WERI-Rb-1 (cell line): Measurements from ENCODE around the gene SDR42E1.

Experiments used
- DNase-seq: peaks from one replicate; pipeline ENCODE4 v3.0.0-alpha.2; 2020
- H3K27ac ChIP-seq: fragments of 250-450 bp; sonication (Bioruptor Pico); 2 replicates; pipeline ENCODE4 v1.5.1; 2020; ENCODE audit warnings: mild to moderate bottlenecking, moderate library complexity
- H3K27me3 ChIP-seq: fragments of 250-450 bp; sonication (Bioruptor Pico); 2 replicates; pipeline ENCODE4 v1.5.1; 2021; ENCODE audit warnings: mild to moderate bottlenecking, low read depth, moderate library complexity; ENCODE audit not compliant: insufficient read depth, severe bottlenecking
- H3K36me3 ChIP-seq: fragments of 250-450 bp; sonication (Bioruptor Pico); 2 replicates; pipeline ENCODE4 v1.5.1; 2020; ENCODE audit warnings: mild to moderate bottlenecking, moderate library complexity
- H3K4me3 ChIP-seq: 2 replicates; pipeline ENCODE4 v1.5.1; 2011; ENCODE audit warnings: low read depth, mild to moderate bottlenecking, control low read depth, low read length
- H3K9me3 ChIP-seq: fragments of 250-450 bp; sonication (Bioruptor Pico); 2 replicates; pipeline ENCODE4 v1.5.1; 2021; ENCODE audit warnings: mild to moderate bottlenecking, moderate library complexity; ENCODE audit not compliant: severe bottlenecking
- TF ChIP-seq, protein P1 (sequence below): IDR thresholded peaks from 2 replicates; pipeline ENCODE4 v1.5.1; 2011; ENCODE audit warnings: low read depth, mild to moderate bottlenecking, control low read depth, inconsistent platforms, low read length

The SDR42E1 gene

DNA sequence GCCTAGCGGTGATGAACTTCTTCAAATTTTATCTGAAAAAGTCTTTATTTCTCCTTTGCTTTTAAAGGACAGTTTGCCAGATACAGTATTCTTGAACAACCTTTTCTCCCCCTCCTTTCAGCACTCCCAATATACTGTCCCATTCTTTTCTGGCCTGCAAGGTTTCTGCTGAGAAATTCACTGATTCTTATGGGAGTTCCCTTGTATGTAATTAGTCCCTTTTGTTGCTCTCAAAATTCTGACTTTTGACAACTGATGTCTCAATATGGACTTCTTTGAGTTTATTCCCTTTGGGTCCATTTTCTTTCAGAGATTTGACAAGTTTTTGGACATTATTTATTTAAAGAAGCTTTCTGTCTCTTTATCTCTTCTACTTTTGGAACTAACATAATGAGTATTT, 39.4 kb downstream of the SDR42E1 start:
- TF ChIP-seq, protein P1, sequence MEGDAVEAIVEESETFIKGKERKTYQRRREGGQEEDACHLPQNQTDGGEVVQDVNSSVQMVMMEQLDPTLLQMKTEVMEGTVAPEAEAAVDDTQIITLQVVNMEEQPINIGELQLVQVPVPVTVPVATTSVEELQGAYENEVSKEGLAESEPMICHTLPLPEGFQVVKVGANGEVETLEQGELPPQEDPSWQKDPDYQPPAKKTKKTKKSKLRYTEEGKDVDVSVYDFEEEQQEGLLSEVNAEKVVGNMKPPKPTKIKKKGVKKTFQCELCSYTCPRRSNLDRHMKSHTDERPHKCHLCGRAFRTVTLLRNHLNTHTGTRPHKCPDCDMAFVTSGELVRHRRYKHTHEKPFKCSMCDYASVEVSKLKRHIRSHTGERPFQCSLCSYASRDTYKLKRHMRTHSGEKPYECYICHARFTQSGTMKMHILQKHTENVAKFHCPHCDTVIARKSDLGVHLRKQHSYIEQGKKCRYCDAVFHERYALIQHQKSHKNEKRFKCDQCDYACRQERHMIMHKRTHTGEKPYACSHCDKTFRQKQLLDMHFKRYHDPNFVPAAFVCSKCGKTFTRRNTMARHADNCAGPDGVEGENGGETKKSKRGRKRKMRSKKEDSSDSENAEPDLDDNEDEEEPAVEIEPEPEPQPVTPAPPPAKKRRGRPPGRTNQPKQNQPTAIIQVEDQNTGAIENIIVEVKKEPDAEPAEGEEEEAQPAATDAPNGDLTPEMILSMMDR = no peak
- DNase-seq = no peak
- H3K9me3 ChIP-seq = no peaks in the 10 kb centered on the region
- no peak overlapping the region for H3K27ac ChIP-seq
- H3K36me3 ChIP-seq = no peaks in the 10 kb centered on the region
- no peaks in the 10 kb centered on the region for H3K27me3 ChIP-seq
- no peak overlapping the region for H3K4me3 ChIP-seq

DNA sequence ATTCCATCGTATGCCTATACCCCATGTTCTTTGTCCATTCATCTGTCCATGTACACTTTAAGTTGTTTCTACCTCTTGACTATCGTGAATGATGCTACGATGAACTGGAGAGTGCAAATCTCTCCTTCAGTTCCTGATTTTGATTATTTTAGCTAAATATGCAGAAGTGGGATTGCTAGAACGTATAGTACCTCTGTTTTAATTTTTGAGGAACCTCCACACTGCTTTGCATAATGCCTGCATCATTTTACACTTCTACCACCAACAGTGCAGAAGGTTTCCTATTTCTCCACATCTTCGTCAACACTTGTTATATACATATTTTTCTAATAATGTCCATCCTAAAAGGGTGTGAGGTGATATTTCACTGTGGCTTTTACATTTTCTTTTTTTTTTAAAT, 43.9 kb downstream of the SDR42E1 start:
- Histone ChIP-seq H3K36me3 (no peaks in the 10 kb centered on the region), H3K9me3 (no peaks in the 10 kb centered on the region), H3K4me3 (no peak overlapping the region), H3K27ac (no peak overlapping the region), H3K27me3 (no peaks in the 10 kb centered on the region)
- TF ChIP-seq, protein P1 = no peak
- no peak for DNase-seq

DNA sequence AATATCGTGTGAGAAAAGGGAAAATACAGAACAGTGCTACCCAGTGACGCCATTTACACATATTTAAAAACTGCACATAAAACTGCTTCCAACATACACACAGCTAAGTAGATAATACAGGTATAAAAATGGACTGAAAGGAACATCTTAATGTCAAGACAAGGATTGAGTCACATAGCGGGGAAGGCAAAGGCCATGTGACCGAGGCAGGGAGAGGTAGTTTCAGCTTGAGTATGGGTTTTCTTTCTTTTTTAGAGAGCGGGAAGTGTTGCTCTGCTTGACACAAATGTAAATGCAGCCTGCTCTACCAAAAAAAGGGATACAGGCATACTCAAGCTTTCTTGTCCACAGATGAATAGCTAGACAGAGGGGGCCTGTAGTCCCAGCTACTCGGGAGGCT, 46.5 kb downstream of the SDR42E1 start:
- Histone ChIP-seq H3K36me3 (no peaks in the 10 kb centered on the region), H3K27me3 (no peaks in the 10 kb centered on the region), H3K9me3 (no peaks in the 10 kb centered on the region), H3K4me3 (no peak overlapping the region), H3K27ac (no peak overlapping the region)
- TF ChIP-seq, protein P1 = no peak
- DNase-seq = no peak

DNA sequence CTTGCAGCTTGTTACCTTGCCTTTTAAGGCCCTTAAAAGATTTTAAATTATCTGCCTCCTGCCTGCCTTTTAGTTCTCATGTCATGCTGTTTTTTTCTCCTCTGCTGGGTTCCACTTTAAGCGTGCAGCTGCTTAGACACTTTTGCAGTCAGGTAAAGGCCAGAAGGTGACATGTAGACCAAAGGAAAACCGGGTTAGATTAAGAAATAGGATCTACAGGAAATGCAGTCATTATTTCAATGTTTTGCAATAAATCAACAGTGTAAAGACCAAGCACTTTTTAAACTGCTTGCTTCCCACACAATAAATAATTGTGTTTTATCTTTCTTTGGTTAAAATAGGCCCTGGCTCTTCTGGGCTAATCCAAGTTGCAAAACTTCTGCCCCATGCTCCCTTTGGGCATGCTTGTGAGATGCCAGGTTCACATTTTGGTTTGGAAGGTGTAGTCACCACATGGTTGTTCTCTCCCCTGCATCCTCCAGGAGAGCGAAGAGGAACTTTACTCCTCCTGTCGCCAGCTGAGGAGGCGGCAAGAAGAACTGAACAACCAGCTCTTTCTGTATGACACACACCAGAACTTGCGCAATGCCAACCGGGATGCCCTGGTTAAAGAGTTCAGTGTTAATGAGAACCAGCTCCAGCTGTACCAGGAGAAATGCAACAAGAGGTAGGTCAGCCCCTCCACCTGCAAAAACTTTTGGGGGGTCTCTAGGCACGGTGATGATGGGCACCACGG, 54.9 kb downstream of the SDR42E1 start:
- Histone ChIP-seq H3K27ac (no peak overlapping the region), H3K36me3 (no peaks in the 10 kb centered on the region), H3K27me3 (no peaks in the 10 kb centered on the region), H3K9me3 (no peaks in the 10 kb centered on the region), H3K4me3 (no peak overlapping the region)
- no peak for DNase-seq
- TF ChIP-seq, protein P1 = no peak

DNA sequence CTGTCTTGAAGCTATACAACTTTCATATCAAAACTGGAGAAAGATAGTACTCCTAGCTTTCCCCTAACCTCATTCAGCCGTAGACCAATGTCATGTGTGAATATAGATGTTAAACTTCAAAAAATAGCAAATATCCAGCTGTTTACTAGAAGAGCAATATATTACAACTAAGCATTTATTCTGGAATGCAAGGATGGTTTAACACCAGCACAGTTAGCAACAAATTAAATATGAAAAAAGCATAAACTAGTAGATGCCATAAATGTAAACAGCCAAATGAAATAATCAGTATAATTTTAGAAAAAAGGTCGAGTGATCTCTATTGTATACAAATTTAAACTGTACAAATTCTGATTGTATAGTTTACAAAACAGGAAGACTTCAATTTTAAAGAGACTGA, 59.7 kb downstream of the SDR42E1 start:
- no peaks in the 10 kb centered on the region for H3K9me3 ChIP-seq
- no peak for DNase-seq
- no peaks in the 10 kb centered on the region for H3K27me3 ChIP-seq
- no peak overlapping the region for H3K27ac ChIP-seq
- no peaks in the 10 kb centered on the region for H3K36me3 ChIP-seq
- TF ChIP-seq, protein P1 = no peak
- no peak overlapping the region for H3K4me3 ChIP-seq

DNA sequence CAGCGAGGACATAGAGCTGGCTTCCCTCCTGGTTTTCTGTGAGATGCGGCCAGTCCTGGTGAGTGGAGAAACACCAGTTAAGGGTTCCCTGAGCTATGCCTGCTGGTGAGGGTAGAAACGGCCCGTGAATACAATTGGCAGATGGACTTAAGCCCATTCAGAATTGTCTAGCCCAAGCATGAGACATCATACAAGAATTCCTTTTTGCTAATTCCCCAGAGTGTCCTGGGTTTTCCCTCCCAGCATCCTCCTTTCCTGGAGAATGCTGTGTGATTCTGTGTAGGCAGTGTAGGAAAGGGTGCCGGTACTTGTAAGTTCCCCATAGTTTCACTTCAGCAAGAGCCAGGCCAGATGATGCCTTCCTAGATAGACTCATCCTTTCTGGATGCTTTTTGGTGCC, 65.1 kb downstream of the SDR42E1 start:
- Histone ChIP-seq H3K9me3 (no peaks in the 10 kb centered on the region), H3K27ac (no peak overlapping the region), H3K4me3 (no peak overlapping the region), H3K36me3 (no peaks in the 10 kb centered on the region), H3K27me3 (no peaks in the 10 kb centered on the region)
- TF ChIP-seq, protein P1 = no peak
- DNase-seq = no peak
